ENCODE data around the gene TIAM2. TPM values are rescaled to one million over a fixed set of nuclear protein-coding genes. Genes with fewer than 3 reads are reported as not detected.
A peak's percentile ranks its signal among the peaks of the same experiment; 100 is the strongest.

Gene TIAM2
- total and polyA plus RNA-seq, 10 donors: 4.3 to 21.9 (median 12.9) TPM

DNA sequence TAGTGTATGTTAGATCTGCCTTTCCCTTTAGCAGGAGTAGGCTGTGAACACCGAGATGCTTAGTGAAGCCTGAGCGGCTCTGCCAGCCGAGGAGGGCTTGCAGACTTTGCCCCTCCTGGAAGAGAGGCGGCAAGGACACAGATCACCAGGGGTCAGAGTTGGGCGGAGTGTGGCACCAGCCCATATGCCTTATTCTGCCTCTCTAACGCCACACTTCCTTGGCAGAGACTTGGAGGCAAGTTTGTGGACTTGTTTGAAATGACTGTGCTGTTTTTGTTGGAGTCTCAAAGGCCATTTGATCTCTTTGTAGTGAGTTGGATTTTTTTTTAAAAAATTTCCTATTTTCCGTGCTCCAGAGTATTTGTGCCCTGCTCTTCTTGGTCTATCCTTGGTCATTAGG lies 224.2 kb downstream of the TIAM2 start:
- Histone ChIP-seq H3K9me3 (no peaks in the 10 kb centered on the region), H3K27ac (no peak overlapping the region), H3K4me1 (peaks cover 0 to 32% (median 0%) of the 10 kb centered on the region in 6 donors), H3K27me3 (replicated peaks in 1 of 7) (no peaks in the 10 kb centered on the region), H3K36me3 (no peaks in the 10 kb centered on the region), H3K4me3 (no peak overlapping the region)
- intact Hi-C loops (cut with DNase I; ENCODE audit: low total_unique reads): no loop called here
- WGBS, 5 donors: 85 to 94% (median 93%) methylated on average over 7 of the region's 7 CpGs
- DNase-seq: no peak
- no peak for TF ChIP-seq CTCF (IDR thresholded peaks at IDR 0.05 in 8 of 11, conservative IDR thresholded peaks at IDR 0.05 in 3 of 11)

- WGBS, 5 donors: 77 to 93% (median 83%) methylated on average over 5 of the region's 5 CpGs
- Histone ChIP-seq H3K27me3 (replicated peaks in 1 of 7) (no peaks in the 10 kb centered on the region), H3K36me3 (no peaks in the 10 kb centered on the region), H3K4me1 (peaks cover 0 to 37% (median 0%) of the 10 kb centered on the region in 6 donors), H3K9me3 (no peaks in the 10 kb centered on the region), H3K4me3 (no peak overlapping the region), H3K27ac (peak overlapping the region in 1 of 8 donors; percentile 87)
- TF ChIP-seq CTCF (IDR thresholded peaks at IDR 0.05 in 8 of 11, conservative IDR thresholded peaks at IDR 0.05 in 3 of 11) (no peak), POLR2A (IDR thresholded peaks at IDR 0.05) (no peak), POLR2AphosphoS5 (IDR thresholded peaks at IDR 0.05) (no peak)
- intact Hi-C loops (cut with DNase I; ENCODE audit: low total_unique reads): no loop called here
- DNase-seq: no peak
These were observed 224.8 kb downstream of the TIAM2 start for GRCh38 chr6:155219858-155220301.

DNA sequence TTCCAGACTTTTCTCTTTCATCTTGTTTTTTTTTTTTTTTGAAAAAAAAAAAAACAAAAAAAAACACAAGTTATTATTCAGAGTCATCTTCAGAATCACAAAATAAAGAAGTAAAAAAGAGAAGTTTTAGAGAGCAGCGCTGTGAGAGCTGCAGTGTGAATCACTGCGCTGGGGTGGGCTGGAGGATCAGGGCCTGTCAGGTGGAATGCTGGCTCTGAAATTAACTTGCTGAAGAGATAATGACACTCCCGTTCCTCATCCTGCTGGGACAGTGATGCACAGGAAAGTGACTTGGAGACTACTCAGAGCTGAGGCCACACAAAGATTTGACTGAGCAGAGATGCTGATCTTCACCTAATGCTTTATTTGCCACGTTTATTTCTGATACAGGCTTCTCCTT lies 226.0 kb downstream of the TIAM2 start:
- H3K27ac ChIP-seq: peak overlapping the region in 5 of 8 donors; percentile 22 to 87 (median 43)

DNA sequence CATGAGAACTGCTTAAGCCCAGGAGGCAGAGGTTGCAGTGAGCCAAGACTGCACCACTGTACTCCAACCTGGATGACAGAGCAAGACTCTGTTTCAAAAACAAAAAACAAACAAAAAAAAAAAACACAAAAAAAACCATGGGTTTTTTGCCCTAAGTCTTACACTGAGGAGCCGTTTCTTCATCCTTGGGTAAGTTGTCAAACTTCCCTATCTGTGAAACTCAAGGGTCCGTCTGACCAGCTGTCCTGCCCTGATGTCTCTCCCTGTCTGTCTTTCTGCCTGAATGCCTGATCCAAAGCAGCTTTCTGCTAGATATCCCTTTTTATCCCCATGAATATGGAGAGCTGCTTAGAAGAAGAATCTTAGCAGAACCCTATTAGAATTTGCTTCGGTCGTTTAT lies 227.4 kb downstream of the TIAM2 start:
- H3K4me1 ChIP-seq: peaks cover 0 to 37% (median 0%) of the 10 kb centered on the region in 6 donors
- no peaks in the 10 kb centered on the region for H3K27me3 ChIP-seq (replicated peaks in 1 of 7)
- peak overlapping the region in 6 of 8 donors; percentile 46 to 87 (median 62) for H3K27ac ChIP-seq
- intact Hi-C loops (cut with DNase I; ENCODE audit: low total_unique reads): no loop called here
- TF ChIP-seq POLR2A (IDR thresholded peaks at IDR 0.05): no peak
- TF ChIP-seq CTCF (IDR thresholded peaks at IDR 0.05 in 8 of 11, conservative IDR thresholded peaks at IDR 0.05 in 3 of 11): no peak
- TF ChIP-seq POLR2AphosphoS5 (IDR thresholded peaks at IDR 0.05): no peak
- H3K36me3 ChIP-seq: no peaks in the 10 kb centered on the region
- H3K9me3 ChIP-seq: no peaks in the 10 kb centered on the region
- DNase-seq: no peak
- H3K4me3 ChIP-seq: peak overlapping the region in 1 of 8 donors; percentile 19
- WGBS, 5 donors: 69 to 93% (median 79%) methylated on average over 4 of the region's 4 CpGs

More for the DNA sequence above, 226.0 kb downstream of the TIAM2 start:
- Histone ChIP-seq H3K36me3 (no peaks in the 10 kb centered on the region), H3K9me3 (no peaks in the 10 kb centered on the region), H3K4me1 (peaks cover 0 to 37% (median 0%) of the 10 kb centered on the region in 6 donors), H3K4me3 (no peak overlapping the region), H3K27me3 (replicated peaks in 1 of 7) (no peaks in the 10 kb centered on the region)
- intact Hi-C loops (cut with DNase I; ENCODE audit: low total_unique reads): no loop called here
- WGBS, 5 donors: 61 to 79% (median 70%) methylated on average over 4 of the region's 4 CpGs
- DNase-seq: no peak
- TF ChIP-seq POLR2A (IDR thresholded peaks at IDR 0.05): no peak
- TF ChIP-seq CTCF (IDR thresholded peaks at IDR 0.05 in 8 of 11, conservative IDR thresholded peaks at IDR 0.05 in 3 of 11): no peak

All from spleen (tissue), 11 donors.